HepG2 (cell line): ENCODE results near the gene ARHGAP23. TPM values are rescaled to one million over a fixed set of nuclear protein-coding genes. Genes with fewer than 3 reads are reported as not detected.

ENCODE experiments used
- AFF4 ChIP-seq: sonication (generic); formaldehyde crosslinking; IDR thresholded peaks from 2 replicates; pipeline ENCODE4 v1.4.0; 2020; ENCODE audit warnings: missing genetic modification reagents
- ARNT ChIP-seq: fragments of 450-650 bp; IDR thresholded peaks from 2 replicates; pipeline ENCODE4 v1.6.1; 2017
- CBFB ChIP-seq: sonication (generic); formaldehyde crosslinking; IDR thresholded peaks from 2 replicates; pipeline ENCODE4 v1.4.0; 2020; ENCODE audit warnings: missing genetic modification reagents
- FOXJ3 ChIP-seq: sonication (generic); formaldehyde crosslinking; IDR thresholded peaks from 2 replicates; pipeline ENCODE4 v1.4.0; 2020; ENCODE audit warnings: missing genetic modification reagents, mild to moderate bottlenecking, borderline replicate concordance
- GATAD1 ChIP-seq: IDR thresholded peaks from 2 replicates; pipeline ENCODE4 v1.6.1; 2016; ENCODE audit warnings: missing genetic modification reagents, missing compliant biosample characterization
- HINFP ChIP-seq: sonication (generic); formaldehyde crosslinking; IDR thresholded peaks from 2 replicates; pipeline ENCODE4 v1.4.0; 2020; ENCODE audit warnings: low read depth, mild to moderate bottlenecking, missing genetic modification reagents
- HNRNPL ChIP-seq: fragments of 200-400 bp; formaldehyde crosslinking; IDR thresholded peaks from 2 replicates; pipeline ENCODE4 v1.6.1; 2017; ENCODE audit warnings: mild to moderate bottlenecking, low read depth, low read length
- KAT7 ChIP-seq: IDR thresholded peaks from 2 replicates; pipeline ENCODE4 v1.6.1; 2018; ENCODE audit warnings: borderline replicate concordance, missing compliant biosample characterization
- NFE2L2 ChIP-seq: fragments of 150-350 bp; IDR thresholded peaks from 2 replicates; pipeline ENCODE4 v1.6.1; 2014; ENCODE audit warnings: low read length
- PHF20 ChIP-seq: sonication (generic); formaldehyde crosslinking; IDR thresholded peaks from 2 replicates; pipeline ENCODE4 v1.5.0; 2020; ENCODE audit warnings: mild to moderate bottlenecking, missing genetic modification reagents
- RELA ChIP-seq: sonication (generic); formaldehyde crosslinking; IDR thresholded peaks from 2 replicates; pipeline ENCODE4 v1.4.0; 2020; ENCODE audit warnings: missing genetic modification reagents
- SPEN ChIP-seq: sonication (generic); formaldehyde crosslinking; IDR thresholded peaks from 2 replicates; pipeline ENCODE4 v1.5.1; 2020; ENCODE audit warnings: low read depth, mild to moderate bottlenecking, missing genetic modification reagents
- TAF15 ChIP-seq: fragments of 200-400 bp; formaldehyde crosslinking; IDR thresholded peaks from one replicate; pipeline ENCODE4 v1.6.1; 2018; ENCODE audit warnings: mild to moderate bottlenecking, low read depth, low read length; ENCODE audit not compliant: poor library complexity, severe bottlenecking
- TBP ChIP-seq: sonication (generic); formaldehyde crosslinking; IDR thresholded peaks from 2 replicates; pipeline ENCODE4 v1.5.0; 2020; ENCODE audit warnings: missing genetic modification reagents
- YEATS4 ChIP-seq: sonication (generic); formaldehyde crosslinking; IDR thresholded peaks from 2 replicates; pipeline ENCODE4 v1.4.0; 2020; ENCODE audit warnings: missing genetic modification reagents, borderline replicate concordance
- ZBTB7B ChIP-seq: sonication (generic); formaldehyde crosslinking; IDR thresholded peaks from 2 replicates; pipeline ENCODE4 v1.4.0; 2020; ENCODE audit warnings: missing genetic modification reagents
- ZBTB8A ChIP-seq: sonication (generic); formaldehyde crosslinking; IDR thresholded peaks from 2 replicates; pipeline ENCODE4 v1.4.0; 2020; ENCODE audit warnings: mild to moderate bottlenecking, low read depth, missing genetic modification reagents, borderline replicate concordance
- ZNF235 ChIP-seq: sonication (generic); formaldehyde crosslinking; IDR thresholded peaks from 2 replicates; pipeline ENCODE4 v1.8.1; 2023; ENCODE audit warnings: mild to moderate bottlenecking, missing genetic modification reagents, borderline replicate concordance
- ZNF34 ChIP-seq: sonication (generic); formaldehyde crosslinking; IDR thresholded peaks from 2 replicates; pipeline ENCODE4 v1.4.0; 2020; ENCODE audit warnings: mild to moderate bottlenecking, missing genetic modification reagents, borderline replicate concordance
- ZNF530 ChIP-seq: sonication (generic); formaldehyde crosslinking; IDR thresholded peaks from 2 replicates; pipeline ENCODE4 v1.5.0; 2020; ENCODE audit warnings: low read depth, mild to moderate bottlenecking, missing genetic modification reagents
- polyA plus RNA-seq, 8 experiments: library from polyadenylated mRNA; depleted of rRNA in 3 of 8; stranded (reverse) in 7 of 8; unstranded in 1 of 8; fragments of >200 nt; fragmentation: Illumina TruSeq in 4 of 8; extraction: Trizol in 4 of 8; gene quantifications; 2 replicates each; pipeline versions ENCODE4 v1.2.1 to v1.2.3, GENCODE V29; 2011 to 2016; ENCODE audit warnings: low read depth in 4 of 8, missing spikeins in 1 of 8, mixed read lengths in 1 of 8; ENCODE audit not compliant: insufficient read depth in 1 of 8
- total RNA-seq, 5 experiments: library from RNA; depleted of rRNA; stranded (reverse); fragments of >200 nt; fragmentation: Illumina TruSeq; extraction: Trizol; gene quantifications; 2 replicates each; pipeline ENCODE4 v1.2.3, GENCODE V29; 2016; ENCODE audit warnings: low read depth in 1 of 5
- TF ChIP-seq, protein P1 (sequence below): IDR thresholded peaks from 2 replicates; pipeline ENCODE4 v1.6.1; 2018; ENCODE audit warnings: missing genetic modification reagents
- TF ChIP-seq, protein P2 (sequence below): sonication (generic); formaldehyde crosslinking; IDR thresholded peaks from 2 replicates; pipeline ENCODE4 v1.8.0; 2022; ENCODE audit warnings: missing genetic modification reagents, mild to moderate bottlenecking, moderate library complexity, borderline replicate concordance

ARHGAP23 gene
- total and polyA plus RNA-seq, 2 of the 13 experiments (the other 11 are each of a cell fraction or from before 2014, with no cell fraction given): 0.03 TPM; not detected in 1

GRCh38 chr17:38449364-38449763 lies 21.1 kb downstream of the ARHGAP23 start (continued):
- no peak for TF ChIP-seq HINFP (CRISPR knock-in tag)
- TF ChIP-seq ZNF530 (CRISPR knock-in tag): no peak
- no peak for TF ChIP-seq PHF20 (CRISPR knock-in tag)
- no peak for TF ChIP-seq GATAD1 (CRISPR knock-in tag)
- TF ChIP-seq KAT7: no peak
- TF ChIP-seq ZNF235 (CRISPR knock-in tag): no peak
- no peak for TF ChIP-seq CBFB (CRISPR knock-in tag)
- TF ChIP-seq ARNT: no peak
- TF ChIP-seq ZBTB8A (CRISPR knock-in tag): no peak
- no peak for TF ChIP-seq SPEN
- no peak for TF ChIP-seq RELA
- TF ChIP-seq, protein P1, sequence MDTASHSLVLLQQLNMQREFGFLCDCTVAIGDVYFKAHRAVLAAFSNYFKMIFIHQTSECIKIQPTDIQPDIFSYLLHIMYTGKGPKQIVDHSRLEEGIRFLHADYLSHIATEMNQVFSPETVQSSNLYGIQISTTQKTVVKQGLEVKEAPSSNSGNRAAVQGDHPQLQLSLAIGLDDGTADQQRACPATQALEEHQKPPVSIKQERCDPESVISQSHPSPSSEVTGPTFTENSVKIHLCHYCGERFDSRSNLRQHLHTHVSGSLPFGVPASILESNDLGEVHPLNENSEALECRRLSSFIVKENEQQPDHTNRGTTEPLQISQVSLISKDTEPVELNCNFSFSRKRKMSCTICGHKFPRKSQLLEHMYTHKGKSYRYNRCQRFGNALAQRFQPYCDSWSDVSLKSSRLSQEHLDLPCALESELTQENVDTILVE (CRISPR knock-in tag): no peak
- TF ChIP-seq FOXJ3 (CRISPR knock-in tag): no peak
- TF ChIP-seq TAF15: no peak
- TF ChIP-seq, protein P2, sequence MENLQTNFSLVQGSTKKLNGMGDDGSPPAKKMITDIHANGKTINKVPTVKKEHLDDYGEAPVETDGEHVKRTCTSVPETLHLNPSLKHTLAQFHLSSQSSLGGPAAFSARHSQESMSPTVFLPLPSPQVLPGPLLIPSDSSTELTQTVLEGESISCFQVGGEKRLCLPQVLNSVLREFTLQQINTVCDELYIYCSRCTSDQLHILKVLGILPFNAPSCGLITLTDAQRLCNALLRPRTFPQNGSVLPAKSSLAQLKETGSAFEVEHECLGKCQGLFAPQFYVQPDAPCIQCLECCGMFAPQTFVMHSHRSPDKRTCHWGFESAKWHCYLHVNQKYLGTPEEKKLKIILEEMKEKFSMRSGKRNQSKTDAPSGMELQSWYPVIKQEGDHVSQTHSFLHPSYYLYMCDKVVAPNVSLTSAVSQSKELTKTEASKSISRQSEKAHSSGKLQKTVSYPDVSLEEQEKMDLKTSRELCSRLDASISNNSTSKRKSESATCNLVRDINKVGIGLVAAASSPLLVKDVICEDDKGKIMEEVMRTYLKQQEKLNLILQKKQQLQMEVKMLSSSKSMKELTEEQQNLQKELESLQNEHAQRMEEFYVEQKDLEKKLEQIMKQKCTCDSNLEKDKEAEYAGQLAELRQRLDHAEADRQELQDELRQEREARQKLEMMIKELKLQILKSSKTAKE: 0 out of 2 replicates have a peak, but pooled peaks have one; percentile 35
- TF ChIP-seq NFE2L2: no peak
- TF ChIP-seq YEATS4 (CRISPR knock-in tag): no peak
- TF ChIP-seq TBP: no peak
- TF ChIP-seq ZNF34 (CRISPR knock-in tag): no peak
- no peak for TF ChIP-seq ZBTB7B (CRISPR knock-in tag)
- TF ChIP-seq AFF4 (CRISPR knock-in tag): no peak
- TF ChIP-seq HNRNPL: 0 out of 2 replicates have a peak, but pooled peaks have one; percentile 28
